GM18505 (cell line): ENCODE results near the gene LSM14B.

Source experiments
- ATAC-seq: cut with Tn5 transposase; IDR thresholded peaks from one replicate; pipeline ENCODE4 v1.9.1; 2021; ENCODE audit not compliant: unreplicated experiment
- POLR2A ChIP-seq: IDR thresholded peaks from 4 replicates; pipeline ENCODE4 v1.6.1; 2011; ENCODE audit warnings: borderline replicate concordance; ENCODE audit not compliant: insufficient read depth, insufficient read length; ENCODE audit errors: extremely low read depth

Gene LSM14B

GRCh38 chr20:62162765-62163484, 40.6 kb downstream of the LSM14B start:
- no peak for TF ChIP-seq POLR2A
- no peak for ATAC-seq

- no peak for ATAC-seq
- no peak for TF ChIP-seq POLR2A
Observed at GRCh38 chr20:62163485-62163865, 41.2 kb downstream of the LSM14B start.

- ATAC-seq, result no peak
- no peak for TF ChIP-seq POLR2A
Observed at GRCh38 chr20:62163986-62164762, 41.9 kb downstream of the LSM14B start.

- ATAC-seq, result no peak
- TF ChIP-seq POLR2A, result no peak
Observed at GRCh38 chr20:62164879-62165761, 42.8 kb downstream of the LSM14B start.

GRCh38 chr20:62165762-62166399, 43.6 kb downstream of the LSM14B start:
- no peak for TF ChIP-seq POLR2A
- no peak for ATAC-seq

GRCh38 chr20:62167474-62167873, 45.2 kb downstream of the LSM14B start:
- TF ChIP-seq POLR2A, result no peak
- no peak for ATAC-seq

GRCh38 chr20:62168061-62168460, 45.8 kb downstream of the LSM14B start:
- no peak for TF ChIP-seq POLR2A
- ATAC-seq, result no peak

GRCh38 chr20:62168890-62169435, 46.7 kb downstream of the LSM14B start:
- no peak for ATAC-seq
- TF ChIP-seq POLR2A, result no peak

GRCh38 chr20:62170536-62170935, 48.3 kb downstream of the LSM14B start:
- ATAC-seq, result no peak
- no peak for TF ChIP-seq POLR2A

GRCh38 chr20:62171245-62171644, 49.0 kb downstream of the LSM14B start:
- no peak for ATAC-seq
- no peak for TF ChIP-seq POLR2A

- no peak for TF ChIP-seq POLR2A
- ATAC-seq, result no peak
Observed at GRCh38 chr20:62172666-62173065, 50.4 kb downstream of the LSM14B start.

- no peak for TF ChIP-seq POLR2A
- no peak for ATAC-seq
Observed at GRCh38 chr20:62174021-62174804, 51.9 kb downstream of the LSM14B start.

GRCh38 chr20:62174870-62175624, 52.8 kb downstream of the LSM14B start:
- no peak for TF ChIP-seq POLR2A
- ATAC-seq, result no peak
